ENCODE data around the gene FAM219A. TPM values are rescaled to one million over a fixed set of nuclear protein-coding genes. Genes with fewer than 3 reads are reported as not detected.
A peak's percentile ranks its signal among the peaks of the same experiment; 100 is the strongest.

FAM219A gene
- total RNA-seq, 1 donor from 2014 or later = 221 TPM

GRCh38 chr9:34385561-34386230, 72.7 kb downstream of the FAM219A start:
- Mint-ChIP-seq H3K4me1 (ENCODE audit: low read depth, unreplicated experiment) (peaks cover 10% of the 10 kb centered on the region), H3K27ac (ENCODE audit: unreplicated experiment) (no peak overlapping the region), H3K36me3 (ENCODE audit: unreplicated experiment) (no peaks in the 10 kb centered on the region), H3K9me3 (ENCODE audit: unreplicated experiment) (peaks cover 8% of the 10 kb centered on the region), H3K4me3 (ENCODE audit: unreplicated experiment) (no peak overlapping the region), H3K27me3 (ENCODE audit: unreplicated experiment) (peaks cover 17% of the 10 kb centered on the region)
- no peak for TF ChIP-seq CTCF (IDR thresholded peaks at IDR 0.05; ENCODE audit: partially characterized antibody, unreplicated experiment)
- DNase-seq = no peak

GRCh38 chr9:34384368-34385165, 73.8 kb downstream of the FAM219A start:
- Mint-ChIP-seq H3K4me1 (ENCODE audit: low read depth, unreplicated experiment) (peaks cover 14% of the 10 kb centered on the region), H3K27me3 (ENCODE audit: unreplicated experiment) (peaks cover 20% of the 10 kb centered on the region), H3K9me3 (ENCODE audit: unreplicated experiment) (peaks cover 11% of the 10 kb centered on the region), H3K4me3 (ENCODE audit: unreplicated experiment) (no peak overlapping the region), H3K27ac (ENCODE audit: unreplicated experiment) (peak overlapping the region; percentile 21), H3K36me3 (ENCODE audit: unreplicated experiment) (no peaks in the 10 kb centered on the region)
- DNase-seq = no peak
- no peak for TF ChIP-seq CTCF (IDR thresholded peaks at IDR 0.05; ENCODE audit: partially characterized antibody, unreplicated experiment)

DNA sequence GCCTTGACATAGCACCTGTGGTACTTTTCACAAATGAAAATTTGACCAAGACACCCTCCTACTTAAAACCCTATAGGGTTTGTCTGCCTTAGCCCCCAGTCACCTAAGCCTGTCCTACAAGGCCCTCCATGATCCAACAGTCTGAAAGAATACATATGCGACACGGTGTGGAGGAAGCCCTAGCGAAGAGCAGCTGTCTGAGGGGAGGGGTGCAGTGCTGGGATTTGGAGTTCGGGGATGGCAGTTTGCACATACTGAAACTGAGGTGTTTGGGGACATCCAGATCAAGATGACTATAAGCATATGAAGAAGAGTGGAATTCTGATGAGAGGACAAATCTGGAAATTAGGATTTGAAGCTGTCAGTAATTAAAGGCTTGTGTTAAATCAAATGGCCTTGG, 74.5 kb downstream of the FAM219A start:
- Mint-ChIP-seq H3K36me3 (ENCODE audit: unreplicated experiment) (no peaks in the 10 kb centered on the region), H3K9me3 (ENCODE audit: unreplicated experiment) (peaks cover 13% of the 10 kb centered on the region), H3K4me3 (ENCODE audit: unreplicated experiment) (no peak overlapping the region), H3K27me3 (ENCODE audit: unreplicated experiment) (peaks cover 20% of the 10 kb centered on the region), H3K4me1 (ENCODE audit: low read depth, unreplicated experiment) (peaks cover 16% of the 10 kb centered on the region), H3K27ac (ENCODE audit: unreplicated experiment) (no peak overlapping the region)
- DNase-seq = no peak
- no peak for TF ChIP-seq CTCF (IDR thresholded peaks at IDR 0.05; ENCODE audit: partially characterized antibody, unreplicated experiment)

GRCh38 chr9:34382879-34383278, 75.5 kb downstream of the FAM219A start:
- no peak for TF ChIP-seq CTCF (IDR thresholded peaks at IDR 0.05; ENCODE audit: partially characterized antibody, unreplicated experiment)
- Mint-ChIP-seq H3K27me3 (ENCODE audit: unreplicated experiment) (peaks cover 24% of the 10 kb centered on the region), H3K36me3 (ENCODE audit: unreplicated experiment) (no peaks in the 10 kb centered on the region), H3K9me3 (ENCODE audit: unreplicated experiment) (peaks cover 17% of the 10 kb centered on the region), H3K27ac (ENCODE audit: unreplicated experiment) (peak overlapping the region; percentile 59), H3K4me1 (ENCODE audit: low read depth, unreplicated experiment) (peaks cover 16% of the 10 kb centered on the region), H3K4me3 (ENCODE audit: unreplicated experiment) (peak overlapping the region; percentile 65)
- DNase-seq = no peak

GRCh38 chr9:34382054-34382453, 76.3 kb downstream of the FAM219A start:
- peaks cover 15% of the 10 kb centered on the region for H3K9me3 Mint-ChIP-seq (ENCODE audit: unreplicated experiment)
- TF ChIP-seq CTCF (IDR thresholded peaks at IDR 0.05; ENCODE audit: partially characterized antibody, unreplicated experiment) = no peak
- peaks cover 16% of the 10 kb centered on the region for H3K4me1 Mint-ChIP-seq (ENCODE audit: low read depth, unreplicated experiment)
- H3K27me3 Mint-ChIP-seq (ENCODE audit: unreplicated experiment) = peaks cover 21% of the 10 kb centered on the region
- H3K4me3 Mint-ChIP-seq (ENCODE audit: unreplicated experiment) = peak overlapping the region; percentile 87
- no peaks in the 10 kb centered on the region for H3K36me3 Mint-ChIP-seq (ENCODE audit: unreplicated experiment)
- no peak overlapping the region for H3K27ac Mint-ChIP-seq (ENCODE audit: unreplicated experiment)
- DNase-seq = no peak
